ENCODE results near the gene PAX5. TPM values are rescaled to one million over a fixed set of nuclear protein-coding genes. Genes with fewer than 3 reads are reported as not detected.

The PAX5 gene
- total RNA-seq, 1 donor from 2014 or later, result 0.18 TPM

DNA sequence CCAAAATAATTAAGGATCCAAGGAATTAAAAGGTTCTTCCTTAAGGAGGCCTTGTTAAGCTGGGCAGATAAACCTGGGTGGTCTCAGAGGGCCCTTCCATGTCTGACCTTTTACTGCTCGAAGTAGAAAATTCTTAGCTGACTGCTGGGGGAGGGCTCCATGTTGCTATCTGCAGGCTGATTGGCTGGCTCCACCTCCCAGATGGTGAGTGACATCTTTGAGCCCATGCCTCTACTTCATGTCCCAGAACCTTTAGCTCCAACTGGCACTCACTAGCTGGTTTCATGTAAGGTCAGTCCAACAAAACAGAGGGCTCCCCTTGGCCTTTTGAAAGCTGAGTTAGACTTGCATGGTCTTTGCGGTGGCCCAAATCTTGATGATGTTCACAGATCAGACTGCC is 188.2 kb downstream of the PAX5 start:
- no peaks in the 10 kb centered on the region for H3K4me1 ChIP-seq
- no peak overlapping the region for H3K4me3 ChIP-seq
- no peak for DNase-seq
- H3K36me3 ChIP-seq, result no peaks in the 10 kb centered on the region
- ATAC-seq, result no peak
- no peaks in the 10 kb centered on the region for H3K9me3 ChIP-seq
- no peak overlapping the region for H3K27ac ChIP-seq
- intact Hi-C loops (cut with DNase I), result no loop called here
- TF ChIP-seq, protein P1, sequence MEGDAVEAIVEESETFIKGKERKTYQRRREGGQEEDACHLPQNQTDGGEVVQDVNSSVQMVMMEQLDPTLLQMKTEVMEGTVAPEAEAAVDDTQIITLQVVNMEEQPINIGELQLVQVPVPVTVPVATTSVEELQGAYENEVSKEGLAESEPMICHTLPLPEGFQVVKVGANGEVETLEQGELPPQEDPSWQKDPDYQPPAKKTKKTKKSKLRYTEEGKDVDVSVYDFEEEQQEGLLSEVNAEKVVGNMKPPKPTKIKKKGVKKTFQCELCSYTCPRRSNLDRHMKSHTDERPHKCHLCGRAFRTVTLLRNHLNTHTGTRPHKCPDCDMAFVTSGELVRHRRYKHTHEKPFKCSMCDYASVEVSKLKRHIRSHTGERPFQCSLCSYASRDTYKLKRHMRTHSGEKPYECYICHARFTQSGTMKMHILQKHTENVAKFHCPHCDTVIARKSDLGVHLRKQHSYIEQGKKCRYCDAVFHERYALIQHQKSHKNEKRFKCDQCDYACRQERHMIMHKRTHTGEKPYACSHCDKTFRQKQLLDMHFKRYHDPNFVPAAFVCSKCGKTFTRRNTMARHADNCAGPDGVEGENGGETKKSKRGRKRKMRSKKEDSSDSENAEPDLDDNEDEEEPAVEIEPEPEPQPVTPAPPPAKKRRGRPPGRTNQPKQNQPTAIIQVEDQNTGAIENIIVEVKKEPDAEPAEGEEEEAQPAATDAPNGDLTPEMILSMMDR (IDR thresholded peaks at IDR 0.05), result no peak
- H3K27me3 ChIP-seq (ENCODE audit: low read depth), result no peaks in the 10 kb centered on the region

DNA sequence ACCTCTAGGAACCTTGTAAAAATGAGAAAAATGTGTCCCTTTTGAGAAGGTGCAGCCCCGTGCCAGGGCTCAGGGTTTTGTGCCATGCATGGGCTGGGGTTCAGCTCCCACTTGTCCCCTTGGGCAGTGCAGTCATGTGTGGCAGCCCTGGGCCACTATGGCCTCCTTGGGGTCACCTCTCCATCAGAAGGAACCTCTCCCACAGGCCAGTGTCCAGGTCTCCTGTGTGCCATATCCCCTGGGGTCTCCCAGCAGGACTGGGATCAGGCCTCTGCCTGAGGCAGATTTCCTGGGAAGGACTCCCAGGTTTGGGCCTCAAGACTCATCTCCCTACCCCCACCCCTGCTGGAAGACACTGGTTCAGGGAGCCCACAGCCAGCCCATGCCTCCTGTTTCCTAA is 189.1 kb downstream of the PAX5 start:
- intact Hi-C loops (cut with DNase I), result no loop called here
- H3K36me3 ChIP-seq, result no peaks in the 10 kb centered on the region
- ATAC-seq, result no peak
- H3K9me3 ChIP-seq, result no peaks in the 10 kb centered on the region
- no peak overlapping the region for H3K4me3 ChIP-seq
- no peak overlapping the region for H3K27ac ChIP-seq
- no peaks in the 10 kb centered on the region for H3K4me1 ChIP-seq
- no peaks in the 10 kb centered on the region for H3K27me3 ChIP-seq (ENCODE audit: low read depth)
- no peak for DNase-seq
- TF ChIP-seq, protein P1 (IDR thresholded peaks at IDR 0.05), result no peak

DNA sequence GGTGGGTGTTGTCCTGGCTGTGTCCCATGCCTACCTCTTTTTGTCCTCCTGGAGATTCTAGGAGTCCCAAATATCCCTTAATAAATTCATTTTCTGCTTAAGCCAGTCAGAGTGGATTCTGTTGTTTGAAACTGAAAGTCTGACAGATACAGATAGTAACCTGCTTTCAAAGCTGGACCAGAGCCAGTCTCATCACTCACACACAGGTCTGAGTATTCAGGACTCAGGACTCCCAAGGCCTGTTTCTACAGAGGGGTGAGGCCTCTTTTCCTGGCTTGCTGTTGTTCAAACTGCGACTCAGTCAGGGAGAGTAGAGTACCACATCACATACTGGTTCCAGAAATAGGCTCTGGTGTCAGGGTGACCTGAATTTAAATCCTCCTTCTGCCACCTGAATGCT is 190.1 kb downstream of the PAX5 start:
- DNase-seq, result no peak
- Histone ChIP-seq H3K4me3 (no peak overlapping the region), H3K36me3 (no peaks in the 10 kb centered on the region), H3K27ac (no peak overlapping the region), H3K27me3 (ENCODE audit: low read depth) (no peaks in the 10 kb centered on the region), H3K4me1 (no peaks in the 10 kb centered on the region), H3K9me3 (no peaks in the 10 kb centered on the region)
- no peak for ATAC-seq
- intact Hi-C loops (cut with DNase I), result no loop called here
- TF ChIP-seq, protein P1 (IDR thresholded peaks at IDR 0.05), result no peak

DNA sequence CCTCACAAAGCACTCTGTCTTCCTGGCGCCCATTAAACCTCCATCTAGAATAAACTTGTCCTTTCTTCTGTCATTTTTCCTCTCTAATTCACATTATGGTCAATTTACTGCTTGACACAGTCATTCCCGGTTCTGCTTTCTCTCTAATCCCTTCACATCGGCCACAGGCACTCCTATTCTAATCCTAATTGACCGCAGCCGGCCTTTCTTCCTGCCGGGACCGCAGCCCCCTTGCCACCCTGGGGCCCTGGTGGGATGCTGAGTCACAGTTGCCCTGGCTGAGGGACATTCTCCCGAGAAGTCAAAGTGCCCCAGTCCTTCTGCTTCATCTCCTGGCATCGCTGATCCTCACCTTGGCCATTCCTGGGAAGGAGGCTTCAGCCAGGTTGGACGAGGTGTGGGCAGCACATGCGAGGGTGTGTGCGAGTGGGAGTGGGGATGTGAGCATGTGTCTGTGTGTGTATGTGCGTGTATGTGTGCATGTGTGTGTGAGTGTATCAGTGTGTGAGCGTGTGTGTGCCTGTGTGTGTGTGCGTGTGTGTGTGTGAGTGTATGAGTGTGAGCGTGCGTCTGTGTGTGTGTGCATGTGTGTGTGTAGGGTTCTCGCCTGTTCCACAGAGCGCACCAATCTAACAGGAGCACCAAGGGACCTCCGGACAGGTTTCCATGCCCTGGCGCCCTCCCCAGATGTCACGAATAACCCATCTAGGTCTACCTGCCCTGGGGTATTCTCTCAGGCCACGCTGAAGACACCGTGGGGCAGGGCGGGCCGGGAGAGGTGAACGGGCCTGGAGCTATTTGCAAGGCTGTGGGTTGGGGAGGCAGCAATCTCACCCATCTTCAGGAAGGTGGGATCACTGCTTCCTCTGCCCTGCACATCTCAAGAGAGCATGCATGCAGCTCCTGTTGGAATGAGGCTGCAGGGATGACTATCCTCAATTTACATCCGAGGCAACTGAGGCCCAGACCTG is 191.2 kb downstream of the PAX5 start:
- no peaks in the 10 kb centered on the region for H3K9me3 ChIP-seq
- ATAC-seq, result no peak
- DNase-seq, result no peak
- H3K36me3 ChIP-seq, result no peaks in the 10 kb centered on the region
- intact Hi-C loops (cut with DNase I), result no loop called here
- H3K4me1 ChIP-seq, result no peaks in the 10 kb centered on the region
- H3K27me3 ChIP-seq (ENCODE audit: low read depth), result no peaks in the 10 kb centered on the region
- no peak overlapping the region for H3K4me3 ChIP-seq
- H3K27ac ChIP-seq, result no peak overlapping the region
- TF ChIP-seq, protein P1 (IDR thresholded peaks at IDR 0.05), result no peak

DNA sequence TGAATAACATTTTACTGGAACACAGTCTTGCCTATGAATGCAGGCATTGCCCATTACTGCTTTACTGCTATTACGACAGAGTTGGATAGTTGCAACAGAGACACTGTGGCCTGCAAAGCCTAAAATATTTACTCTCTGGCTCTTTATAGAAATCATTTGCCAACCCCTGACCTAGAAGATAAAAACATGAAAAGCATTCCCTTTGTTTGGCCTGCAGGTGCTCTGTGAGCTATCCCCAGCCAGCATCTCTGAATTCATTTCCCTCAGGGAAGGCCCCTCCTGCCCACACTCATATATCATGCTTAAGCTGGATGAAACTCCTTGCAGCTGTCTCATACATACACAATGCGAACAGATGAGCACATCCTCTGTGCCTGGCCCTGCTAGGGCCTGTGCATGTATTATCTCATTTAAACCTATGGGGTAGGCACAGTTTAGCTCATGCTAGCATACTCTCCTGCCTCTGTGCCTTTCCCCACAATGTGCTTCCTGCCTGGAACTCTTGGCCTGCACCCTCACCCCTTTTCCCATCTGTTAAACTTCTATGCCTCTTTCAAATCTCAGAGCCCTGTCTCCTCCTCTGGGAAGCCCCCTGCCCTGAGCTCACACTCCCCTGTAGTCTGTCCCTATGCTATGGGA is 193.1 kb downstream of the PAX5 start:
- Histone ChIP-seq H3K4me1 (no peaks in the 10 kb centered on the region), H3K4me3 (no peak overlapping the region), H3K27ac (no peak overlapping the region), H3K36me3 (no peaks in the 10 kb centered on the region), H3K9me3 (no peaks in the 10 kb centered on the region), H3K27me3 (ENCODE audit: low read depth) (no peaks in the 10 kb centered on the region)
- TF ChIP-seq, protein P1 (IDR thresholded peaks at IDR 0.05), result no peak
- intact Hi-C loops (cut with DNase I), result no loop called here
- DNase-seq (no peak), ATAC-seq (no peak)

All from lower lobe of right lung (tissue), 2 donors.